Amygdala (tissue), 56 donors: ENCODE results near the gene GALNT2.

ENCODE experiments used
- DNase-seq, 56 donors: peaks; one replicate each; lab custom pipeline; 2025; lab: John Stamatoyannopoulos, UW

GALNT2 gene

GRCh38 chr1:230321741-230322420 is 254.8 kb downstream of the GALNT2 start:
- DNase-seq: no peak

GRCh38 chr1:230322421-230322756 is 255.4 kb downstream of the GALNT2 start:
- DNase-seq: no peak

GRCh38 chr1:230322967-230323547 is 256.0 kb downstream of the GALNT2 start:
- no peak for DNase-seq

GRCh38 chr1:230323686-230324085 is 256.6 kb downstream of the GALNT2 start:
- DNase-seq: no peak

- DNase-seq: no peak
Observed at GRCh38 chr1:230326971-230327891, 260.2 kb downstream of the GALNT2 start.

GRCh38 chr1:230327892-230328284 is 260.9 kb downstream of the GALNT2 start:
- DNase-seq: no peak

- DNase-seq: no peak
Observed at GRCh38 chr1:230328342-230329015, 261.4 kb downstream of the GALNT2 start.

GRCh38 chr1:230330157-230330556 is 263.1 kb downstream of the GALNT2 start:
- DNase-seq: no peak
